Mesendoderm (in vitro differentiated cells): ENCODE results near the gene ZFPL1.
A peak's percentile ranks its signal among the peaks of the same experiment; 100 is the strongest.

Experiments
- DNase-seq: peaks from one replicate; pipeline ENCODE4 v3.0.0; 2013
- H2AK5ac ChIP-seq: 2 replicates; pipeline ENCODE4 v1.6.1; 2013; ENCODE audit warnings: low read length, inconsistent platforms
- H2BK120ac ChIP-seq: 2 replicates; pipeline ENCODE4 v1.6.1; 2013; ENCODE audit warnings: low read depth, mild to moderate bottlenecking, low read length, moderate library complexity, mixed read lengths
- H2BK15ac ChIP-seq: replicated peaks from 2 replicates; pipeline ENCODE4 v1.6.1; 2013; ENCODE audit warnings: low read depth, mild to moderate bottlenecking, moderate library complexity
- H2BK5ac ChIP-seq: 2 replicates; pipeline ENCODE4 v1.6.1; 2013; ENCODE audit warnings: low read length, inconsistent platforms
- H3K18ac ChIP-seq: 2 replicates; pipeline ENCODE4 v1.6.1; 2013; ENCODE audit warnings: mild to moderate bottlenecking, low read length, mixed read lengths
- H3K23ac ChIP-seq: one replicate; pipeline ENCODE4 v1.6.1; 2013; ENCODE audit warnings: low read length
- H3K27ac ChIP-seq: 2 replicates; pipeline ENCODE4 v1.5.1; 2013; ENCODE audit warnings: low read depth, mild to moderate bottlenecking, inconsistent platforms, low read length, moderate library complexity
- H3K27me3 ChIP-seq: 2 replicates; pipeline ENCODE4 v1.6.1; 2013; ENCODE audit warnings: low read length, control low read depth, mild to moderate bottlenecking, inconsistent platforms; ENCODE audit not compliant: insufficient read depth, poor library complexity
- H3K36me3 ChIP-seq: 2 replicates; pipeline ENCODE4 v1.6.1; 2013; ENCODE audit warnings: low read length, inconsistent platforms; ENCODE audit not compliant: control insufficient read depth, insufficient read depth
- H3K4ac ChIP-seq: one replicate; pipeline ENCODE4 v1.6.1; 2013; ENCODE audit warnings: low read depth, mild to moderate bottlenecking, low read length, moderate library complexity
- H3K4me1 ChIP-seq: 2 replicates; pipeline ENCODE4 v1.6.1; 2013; ENCODE audit warnings: low read depth, low read length, inconsistent platforms; ENCODE audit not compliant: control insufficient read depth
- H3K4me2 ChIP-seq: 2 replicates; pipeline ENCODE4 v1.6.1; 2013; ENCODE audit warnings: low read length
- H3K4me3 ChIP-seq: 2 replicates; pipeline ENCODE4 v1.5.1; 2013; ENCODE audit warnings: mild to moderate bottlenecking, low read length
- H3K56ac ChIP-seq: one replicate; pipeline ENCODE4 v1.6.1; 2013; ENCODE audit warnings: low read length
- H3K79me1 ChIP-seq: 2 replicates; pipeline ENCODE4 v1.6.1; 2013; ENCODE audit warnings: low read length, inconsistent platforms
- H3K79me2 ChIP-seq: 2 replicates; pipeline ENCODE4 v1.6.1; 2013; ENCODE audit warnings: mild to moderate bottlenecking, low read length; ENCODE audit not compliant: control insufficient read depth, insufficient read depth
- H3K9ac ChIP-seq: 2 replicates; pipeline ENCODE4 v1.6.1; 2013; ENCODE audit warnings: low read length, inconsistent platforms
- H4K5ac ChIP-seq: one replicate; pipeline ENCODE4 v1.6.1; 2013; ENCODE audit warnings: low read length
- H4K8ac ChIP-seq: one replicate; pipeline ENCODE4 v1.6.1; 2013; ENCODE audit warnings: low read depth, mild to moderate bottlenecking, control low read depth, low read length, moderate library complexity
- WGBS: extraction: QIAGEN DNeasy Blood & Tissue Kit; methylation state at CpG from one replicate; pipeline ENCODE4 v1.1.7; 2013; ENCODE audit warnings: low lambda C conversion rate, missing lambda C conversion rate; ENCODE audit not compliant: insufficient coverage; ENCODE audit errors: extremely low coverage; 5-methylcytosine and 5-hydroxymethylcytosine counted together

The ZFPL1 gene

GRCh38 chr11:65121865-65122696, 38.1 kb downstream of the ZFPL1 start, which contains the start of the genes FAU and MRPL49:
FAU (minus strand) TSS chr11:65122134; CDS start chr11:65121813, 321 bp downstream.
MRPL49 (plus strand) TSS chr11:65122321; CDS start chr11:65122347, 26 bp downstream.
- Histone ChIP-seq H3K79me1 (peaks cover 23% of the 10 kb centered on the region), H3K4ac (peak within 1 kb of the TSS; percentile 8), H3K23ac (no peak within 1 kb of the TSS), H3K36me3 (peaks cover 21% of the 10 kb centered on the region), H3K9ac (peak within 1 kb of the TSS; percentile 95), H3K27ac (peak within 1 kb of the TSS; percentile 31), H2BK120ac (no peak within 1 kb of the TSS), H2BK5ac (peak within 1 kb of the TSS; percentile 21), H3K56ac (peak within 1 kb of the TSS; percentile 97), H4K8ac (no peak within 1 kb of the TSS), H3K27me3 (no peaks in the 10 kb centered on the region), H4K5ac (peak within 1 kb of the TSS; percentile 95), H3K4me2 (peak within 1 kb of the TSS; percentile 89), H2BK15ac (no peak within 1 kb of the TSS), H3K4me3 (peak within 1 kb of the TSS; percentile 98), H3K79me2 (peaks cover 28% of the 10 kb centered on the region), H3K18ac (peak within 1 kb of the TSS; percentile 29), H2AK5ac (peak within 1 kb of the TSS; percentile 79), H3K4me1 (peaks cover 4% of the 10 kb centered on the region)
- DNase-seq, result peak; percentile 98
- WGBS, result no CpG with 5 or more reads among the region's 64 CpGs

DNA sequence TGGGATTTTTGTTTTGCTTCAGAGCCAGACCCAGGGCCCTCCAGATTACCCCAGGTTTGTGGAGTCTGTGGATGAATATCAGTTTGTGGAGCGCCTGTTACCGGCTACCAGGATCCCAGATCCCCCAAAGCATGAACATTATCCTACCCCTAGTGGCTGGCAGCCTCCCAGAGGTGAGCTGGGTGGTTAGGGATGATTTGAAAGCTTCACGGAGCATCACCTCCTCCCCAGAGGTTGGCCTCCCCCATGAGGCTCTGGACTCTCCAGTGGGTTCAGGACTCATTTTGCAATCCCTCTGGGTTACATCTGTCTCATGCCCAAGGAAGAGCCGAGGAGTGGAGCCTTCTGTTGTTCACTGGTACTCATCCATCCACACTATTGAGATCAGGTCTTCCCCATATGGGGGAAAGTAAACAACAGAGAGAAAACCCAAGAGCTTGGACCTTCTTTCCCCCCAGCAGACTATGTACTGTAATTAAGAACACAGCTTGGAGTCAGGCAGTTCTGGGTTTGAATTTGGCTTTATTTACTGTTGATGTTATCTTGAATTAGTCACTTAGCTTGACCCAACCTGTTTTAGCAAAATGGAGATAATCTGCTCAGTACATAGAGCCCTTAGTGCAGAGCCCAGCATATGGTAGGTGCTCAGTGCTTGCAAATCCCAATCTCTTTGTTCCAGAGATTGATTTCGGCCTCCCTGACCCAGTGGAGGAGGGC, 40.6 kb downstream of the ZFPL1 start:
- Histone ChIP-seq H4K8ac (no peak overlapping the region), H3K23ac (no peak overlapping the region), H3K18ac (no peak overlapping the region), H4K5ac (no peak overlapping the region), H3K79me2 (peaks cover 28% of the 10 kb centered on the region), H3K4me3 (no peak overlapping the region), H3K4ac (no peak overlapping the region), H3K9ac (no peak overlapping the region), H3K36me3 (peaks cover 19% of the 10 kb centered on the region), H3K79me1 (peaks cover 23% of the 10 kb centered on the region), H2BK120ac (no peak overlapping the region), H3K56ac (no peak overlapping the region), H3K4me1 (peaks cover 4% of the 10 kb centered on the region), H2AK5ac (no peak overlapping the region), H3K27me3 (no peaks in the 10 kb centered on the region), H2BK15ac (no peak overlapping the region), H3K27ac (no peak overlapping the region), H3K4me2 (no peak overlapping the region), H2BK5ac (no peak overlapping the region)
- WGBS, result no CpG with 5 or more reads among the region's 5 CpGs
- no peak for DNase-seq

- Histone ChIP-seq H2BK5ac (no peak overlapping the region), H3K4ac (no peak overlapping the region), H2AK5ac (no peak overlapping the region), H4K8ac (no peak overlapping the region), H3K79me1 (peaks cover 17% of the 10 kb centered on the region), H4K5ac (no peak overlapping the region), H3K27me3 (no peaks in the 10 kb centered on the region), H2BK15ac (no peak overlapping the region), H3K79me2 (peaks cover 23% of the 10 kb centered on the region), H2BK120ac (no peak overlapping the region), H3K18ac (no peak overlapping the region), H3K36me3 (peaks cover 14% of the 10 kb centered on the region), H3K4me2 (no peak overlapping the region), H3K4me1 (peaks cover 4% of the 10 kb centered on the region), H3K4me3 (no peak overlapping the region), H3K27ac (no peak overlapping the region), H3K9ac (no peak overlapping the region), H3K23ac (no peak overlapping the region), H3K56ac (no peak overlapping the region)
- no peak for DNase-seq
- WGBS, result no CpG with 5 or more reads among the region's 12 CpGs
These were observed 41.4 kb downstream of the ZFPL1 start for GRCh38 chr11:65125197-65126056.

DNA sequence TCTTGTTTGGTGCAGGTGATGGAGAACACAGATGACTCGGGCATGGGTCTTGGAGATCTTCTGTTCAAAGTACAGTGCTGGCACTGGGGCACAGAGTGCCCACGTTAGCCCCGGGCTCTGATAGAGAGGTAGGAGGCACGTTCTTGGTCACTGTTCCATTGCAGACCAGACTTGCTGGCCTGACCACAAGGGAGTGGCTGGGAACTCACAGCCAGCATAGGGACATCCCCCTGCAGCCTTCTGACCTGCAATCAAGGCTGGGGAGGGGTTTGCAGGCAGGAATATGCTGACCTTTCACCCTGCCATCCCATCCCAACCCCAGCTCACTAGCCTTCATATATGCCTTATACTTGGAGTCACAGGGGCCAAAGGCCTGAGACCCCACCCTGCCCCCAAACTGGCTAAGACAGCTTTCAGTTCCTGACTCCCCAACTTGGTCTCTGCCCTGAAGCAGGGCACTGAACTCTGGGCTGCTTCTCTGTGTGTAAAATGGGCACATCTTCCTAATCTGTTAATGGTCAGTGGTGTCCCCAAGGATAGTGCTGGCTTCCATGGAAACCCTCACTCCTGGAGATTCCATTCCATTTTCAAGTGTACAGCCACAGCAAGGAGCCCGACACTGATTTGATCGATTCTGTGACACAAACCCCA, 42.7 kb downstream of the ZFPL1 start:
- H2BK15ac ChIP-seq, result no peak overlapping the region
- H3K4me2 ChIP-seq, result no peak overlapping the region
- DNase-seq, result no peak

DNA sequence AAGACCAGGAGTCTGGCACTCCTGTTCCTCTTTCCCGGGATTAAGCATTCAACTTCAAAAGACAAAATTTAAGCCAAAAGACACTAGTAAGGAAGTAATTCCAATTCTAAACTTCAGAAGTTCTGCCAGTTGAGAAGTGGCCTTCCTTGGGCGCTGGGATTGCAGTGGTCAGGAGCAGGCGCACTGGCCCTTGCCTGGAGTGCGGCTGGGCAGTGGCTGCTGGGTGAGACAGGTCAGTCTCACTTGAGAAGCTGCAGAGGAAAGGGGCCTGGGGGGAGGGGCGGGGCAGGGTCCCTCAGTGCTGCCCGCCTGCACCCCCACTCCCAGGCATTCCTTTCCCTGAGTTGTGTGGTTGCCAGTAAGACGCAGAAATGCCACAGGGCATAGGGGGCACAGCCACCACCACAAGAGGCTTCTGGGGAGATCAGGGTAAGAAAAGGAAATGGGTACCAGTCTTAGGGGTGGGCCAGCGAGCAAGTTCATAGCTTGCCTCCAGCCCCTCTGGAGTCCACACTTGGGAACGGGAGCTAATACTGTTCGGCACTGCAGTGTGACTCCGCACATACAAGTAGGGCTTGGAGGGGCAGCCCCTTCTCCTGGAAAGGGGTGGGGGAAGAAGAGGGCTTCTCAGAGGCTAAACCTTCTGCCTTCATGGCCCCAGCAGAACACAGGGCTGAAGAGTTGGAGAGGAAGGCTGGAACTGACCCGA, 43.6 kb downstream of the ZFPL1 start:
- Histone ChIP-seq H3K4me1 (peaks cover 2% of the 10 kb centered on the region), H3K4me3 (no peak overlapping the region), H3K79me1 (peaks cover 11% of the 10 kb centered on the region), H4K5ac (no peak overlapping the region), H2BK15ac (no peak overlapping the region), H3K79me2 (peaks cover 9% of the 10 kb centered on the region), H3K4ac (no peak overlapping the region), H3K36me3 (peaks cover 8% of the 10 kb centered on the region), H3K23ac (no peak overlapping the region), H3K18ac (no peak overlapping the region), H2AK5ac (no peak overlapping the region), H2BK120ac (no peak overlapping the region), H3K56ac (no peak overlapping the region), H4K8ac (no peak overlapping the region), H3K9ac (no peak overlapping the region), H3K27me3 (no peaks in the 10 kb centered on the region), H2BK5ac (no peak overlapping the region), H3K27ac (no peak overlapping the region), H3K4me2 (no peak overlapping the region)
- no CpG with 5 or more reads among the region's 12 CpGs for WGBS
- no peak for DNase-seq

More for the DNA sequence above, 42.7 kb downstream of the ZFPL1 start:
- peaks cover 10% of the 10 kb centered on the region for H3K79me2 ChIP-seq
- H3K27me3 ChIP-seq, result no peaks in the 10 kb centered on the region
- no peak overlapping the region for H3K18ac ChIP-seq
- peaks cover 6% of the 10 kb centered on the region for H3K79me1 ChIP-seq
- WGBS, result no CpG with 5 or more reads among the region's 6 CpGs
- H3K36me3 ChIP-seq, result peaks cover 8% of the 10 kb centered on the region
- no peak overlapping the region for H2BK120ac ChIP-seq
- no peak overlapping the region for H2AK5ac ChIP-seq
- H3K9ac ChIP-seq, result no peak overlapping the region
- no peak overlapping the region for H3K4ac ChIP-seq
- H3K4me1 ChIP-seq, result peaks cover 2% of the 10 kb centered on the region
- no peak overlapping the region for H3K4me3 ChIP-seq
- H4K5ac ChIP-seq, result no peak overlapping the region
- H2BK5ac ChIP-seq, result no peak overlapping the region
- H3K27ac ChIP-seq, result no peak overlapping the region
- H4K8ac ChIP-seq, result no peak overlapping the region
- no peak overlapping the region for H3K56ac ChIP-seq
- H3K23ac ChIP-seq, result no peak overlapping the region
